ENCODE data around the gene TRIM28.

TRIM28 gene

DNA sequence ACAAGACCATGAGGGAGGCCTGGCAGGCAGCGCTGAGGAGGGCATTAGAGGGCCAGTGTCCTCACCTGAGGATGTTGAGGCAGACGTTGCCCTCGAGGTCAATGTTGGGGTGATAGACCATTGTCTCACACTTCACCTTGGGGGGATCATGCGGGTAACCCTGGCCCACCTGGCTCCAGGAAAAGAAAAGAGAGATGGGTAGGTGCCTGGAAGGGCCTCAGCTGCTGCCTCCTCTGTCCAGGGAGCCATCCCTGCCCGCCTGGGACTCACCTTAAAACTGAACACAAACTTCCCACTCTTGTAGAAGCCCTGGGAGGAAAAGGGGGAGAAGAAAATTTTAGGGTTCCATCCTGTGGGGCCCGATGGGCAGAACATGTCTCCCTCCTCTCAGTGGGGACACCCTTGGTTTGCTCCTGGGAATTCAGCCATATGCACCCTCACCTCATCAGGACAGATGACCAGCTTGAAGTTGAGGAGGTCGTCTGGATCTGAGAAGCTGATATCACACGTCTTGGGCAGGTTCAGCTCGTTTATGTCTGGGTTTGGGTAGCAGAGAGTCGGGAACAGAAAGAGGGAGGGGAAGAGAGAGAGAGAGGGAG, 12.9 kb downstream of the TRIM28 start:
- TF ChIP-seq, protein P1, sequence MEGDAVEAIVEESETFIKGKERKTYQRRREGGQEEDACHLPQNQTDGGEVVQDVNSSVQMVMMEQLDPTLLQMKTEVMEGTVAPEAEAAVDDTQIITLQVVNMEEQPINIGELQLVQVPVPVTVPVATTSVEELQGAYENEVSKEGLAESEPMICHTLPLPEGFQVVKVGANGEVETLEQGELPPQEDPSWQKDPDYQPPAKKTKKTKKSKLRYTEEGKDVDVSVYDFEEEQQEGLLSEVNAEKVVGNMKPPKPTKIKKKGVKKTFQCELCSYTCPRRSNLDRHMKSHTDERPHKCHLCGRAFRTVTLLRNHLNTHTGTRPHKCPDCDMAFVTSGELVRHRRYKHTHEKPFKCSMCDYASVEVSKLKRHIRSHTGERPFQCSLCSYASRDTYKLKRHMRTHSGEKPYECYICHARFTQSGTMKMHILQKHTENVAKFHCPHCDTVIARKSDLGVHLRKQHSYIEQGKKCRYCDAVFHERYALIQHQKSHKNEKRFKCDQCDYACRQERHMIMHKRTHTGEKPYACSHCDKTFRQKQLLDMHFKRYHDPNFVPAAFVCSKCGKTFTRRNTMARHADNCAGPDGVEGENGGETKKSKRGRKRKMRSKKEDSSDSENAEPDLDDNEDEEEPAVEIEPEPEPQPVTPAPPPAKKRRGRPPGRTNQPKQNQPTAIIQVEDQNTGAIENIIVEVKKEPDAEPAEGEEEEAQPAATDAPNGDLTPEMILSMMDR (IDR thresholded peaks at IDR 0.05; ENCODE audit: insufficient read depth, low read depth, low read length, missing control alignments) = no peak
- no peak for DNase-seq (ENCODE audit: low read depth)
- peak overlapping the region; percentile 90 for H3K4me3 ChIP-seq (ENCODE audit: low read length)

GRCh38 chr19:58557221-58558065, 13.6 kb downstream of the TRIM28 start:
- TF ChIP-seq, protein P1 (IDR thresholded peaks at IDR 0.05; ENCODE audit: insufficient read depth, low read depth, low read length, missing control alignments) = no peak
- H3K4me3 ChIP-seq (ENCODE audit: low read length) = peak overlapping the region; percentile 90
- no peak for DNase-seq (ENCODE audit: low read depth)

DNA sequence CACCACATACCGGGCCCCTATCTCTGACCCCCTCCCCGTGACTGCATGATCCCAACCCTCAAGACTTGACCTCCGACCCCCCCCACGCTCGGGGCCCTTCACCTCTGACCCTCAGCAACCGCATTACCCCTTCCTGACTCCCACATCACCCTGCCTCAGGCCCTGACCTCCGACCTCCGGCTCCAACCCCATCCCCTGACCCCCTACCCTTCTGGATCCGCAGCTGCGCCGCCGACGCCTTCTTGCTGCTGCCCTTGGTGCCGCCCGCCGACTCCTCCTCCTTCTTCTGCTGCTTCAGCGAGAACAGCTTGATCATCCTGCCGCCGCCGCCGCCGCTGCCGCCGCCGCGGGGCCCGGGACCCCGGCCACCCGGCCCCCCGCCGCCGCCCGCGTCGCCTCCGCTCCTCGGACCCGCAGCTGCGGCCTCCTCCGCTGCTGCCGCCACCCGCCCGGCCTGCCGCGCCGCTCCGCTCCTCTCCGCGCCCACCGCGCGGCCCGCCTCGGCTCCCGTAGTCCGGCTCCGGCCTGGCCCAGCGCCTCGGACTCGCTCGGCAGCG, 14.3 kb downstream of the TRIM28 start, which contains the start of gene UBE2M:
Gene UBE2M, minus strand, starts transcription at position 546 of the 557 bp plus-strand sequence. Its CDS starts 230 bp downstream, at position 316.
- DNase-seq (ENCODE audit: low read depth) = peak; percentile 68
- TF ChIP-seq, protein P1 (IDR thresholded peaks at IDR 0.05; ENCODE audit: insufficient read depth, low read depth, low read length, missing control alignments) = no peak
- peak within 1 kb of the TSS; percentile 90 for H3K4me3 ChIP-seq (ENCODE audit: low read length)

GRCh38 chr19:58558623-58559274, 14.9 kb downstream of the TRIM28 start:
- TF ChIP-seq, protein P1 (IDR thresholded peaks at IDR 0.05; ENCODE audit: insufficient read depth, low read depth, low read length, missing control alignments) = no peak
- peak; percentile 99 for DNase-seq (ENCODE audit: low read depth)
- H3K4me3 ChIP-seq (ENCODE audit: low read length) = peak overlapping the region; percentile 87

DNA sequence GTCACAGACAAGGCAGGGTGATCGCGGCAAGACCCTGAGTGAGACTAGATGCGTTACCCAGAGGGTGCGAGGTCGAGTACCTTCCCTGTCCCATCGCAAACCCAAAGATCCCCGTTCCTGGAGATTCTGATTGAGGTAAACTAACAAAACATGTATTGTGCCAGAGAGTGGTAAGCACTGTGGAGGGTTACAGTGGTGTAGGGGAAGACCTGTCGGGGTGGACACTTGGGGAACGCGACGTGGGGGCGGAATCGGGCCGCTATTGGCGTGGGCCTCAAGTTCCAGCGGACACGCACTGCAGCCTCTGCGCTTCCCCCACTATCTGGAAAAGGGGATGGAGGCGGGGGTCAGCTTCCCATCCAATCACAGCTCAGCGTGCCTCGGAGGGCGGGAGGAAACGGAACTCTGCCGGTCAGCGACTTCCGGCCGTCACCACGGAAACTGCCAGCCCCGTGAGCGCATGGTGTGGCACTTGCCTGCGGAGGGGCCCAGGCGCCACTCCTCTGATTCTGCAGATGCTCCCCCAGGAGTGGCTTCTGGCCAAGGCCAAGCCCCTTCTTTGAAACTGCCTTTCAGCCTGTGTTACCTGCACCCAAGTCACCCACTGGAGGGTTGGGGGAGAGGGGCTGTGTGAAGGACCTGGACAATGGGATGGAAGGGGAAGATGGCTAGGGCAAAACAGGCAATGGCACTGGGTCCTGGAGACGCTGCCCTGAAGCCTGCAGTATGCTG, 15.6 kb downstream of the TRIM28 start:
- peak; percentile 84 for DNase-seq (ENCODE audit: low read depth)
- H3K4me3 ChIP-seq (ENCODE audit: low read length) = peak overlapping the region; percentile 87
- TF ChIP-seq, protein P1 (IDR thresholded peaks at IDR 0.05; ENCODE audit: insufficient read depth, low read depth, low read length, missing control alignments) = no peak
